ENCODE results near the gene IWS1.

GRCh38 chr2:127472268-127472667 is 54.0 kb downstream of the IWS1 start:
- TF ChIP-seq REST (IDR thresholded peaks at IDR 0.05; ENCODE audit: insufficient read depth in 1 of 2, low read depth in 2 of 2, low read length in 2 of 2) (no peak), POLR2AphosphoS5 (IDR thresholded peaks at IDR 0.05; ENCODE audit: low read depth, low read length) (no peak), SIN3A (IDR thresholded peaks at IDR 0.05; ENCODE audit: borderline replicate concordance, insufficient read depth, low read length) (no peak), TAF1 (IDR thresholded peaks at IDR 0.05; ENCODE audit: borderline replicate concordance, insufficient read depth, low read length) (no peak)

Data from PFSK-1 (cell line).